Inferior parietal cortex (tissue), 1 donor: ENCODE results near the gene MROH8.

Source experiments
- DNase-seq: peaks from one replicate; pipeline ENCODE4 v3.0.0-alpha.2; 2016; ENCODE audit errors: extremely low spot score

Gene MROH8

GRCh38 chr20:37198932-37199660 lies 19.7 kb upstream of the MROH8 start:
- no peak for DNase-seq

GRCh38 chr20:37194621-37195417 lies 15.5 kb upstream of the MROH8 start:
- no peak for DNase-seq

GRCh38 chr20:37193821-37194220 lies 14.5 kb upstream of the MROH8 start:
- DNase-seq = no peak

- no peak for DNase-seq
These were observed 13.9 kb upstream of the MROH8 start for GRCh38 chr20:37193226-37193625.

GRCh38 chr20:37192137-37192854 lies 12.9 kb upstream of the MROH8 start:
- DNase-seq = peak; percentile 96

GRCh38 chr20:37190354-37191112 lies 11.2 kb upstream of the MROH8 start:
- no peak for DNase-seq

- DNase-seq = no peak
These were observed 10.2 kb upstream of the MROH8 start for GRCh38 chr20:37189416-37190016.

GRCh38 chr20:37188787-37189186 lies 9.4 kb upstream of the MROH8 start:
- DNase-seq = no peak

GRCh38 chr20:37185686-37186085 lies 6.3 kb upstream of the MROH8 start:
- no peak for DNase-seq

- DNase-seq = no peak
These were observed 556 bp upstream of the MROH8 start for GRCh38 chr20:37179683-37180524.

- DNase-seq = no peak
These were observed 6.5 kb downstream of the MROH8 start for GRCh38 chr20:37172836-37173235.

- no peak for DNase-seq
These were observed 12.5 kb downstream of the MROH8 start for GRCh38 chr20:37166867-37167266.

- DNase-seq = no peak
These were observed 14.3 kb downstream of the MROH8 start for GRCh38 chr20:37165031-37165430.

GRCh38 chr20:37163832-37164554 lies 15.4 kb downstream of the MROH8 start:
- no peak for DNase-seq

GRCh38 chr20:37162646-37163045 lies 16.7 kb downstream of the MROH8 start:
- no peak for DNase-seq

- no peak for DNase-seq
These were observed 17.4 kb downstream of the MROH8 start for GRCh38 chr20:37161830-37162549.

- no peak for DNase-seq
These were observed 18.7 kb downstream of the MROH8 start for GRCh38 chr20:37160683-37161082.

- no peak for DNase-seq
These were observed 21.1 kb downstream of the MROH8 start for GRCh38 chr20:37158248-37158647.

GRCh38 chr20:37155987-37156386 lies 23.4 kb downstream of the MROH8 start:
- DNase-seq = no peak
